Nephron (organoid): Measurements from ENCODE around the gene SND1.

Source experiments
- H3K27ac Mint-ChIP-seq, 3 experiments: 2 replicates each; pipeline ENCODE4 v1.8.0; 2020; ENCODE audit warnings: mixed read lengths in 3 of 3, mild to moderate bottlenecking in 2 of 3, moderate library complexity in 1 of 3
- H3K27me3 Mint-ChIP-seq: 2 replicates; pipeline ENCODE4 v1.8.0; 2021; ENCODE audit warnings: low read depth, mild to moderate bottlenecking, moderate library complexity, mixed read lengths
- H3K36me3 Mint-ChIP-seq: 2 replicates; pipeline ENCODE4 v1.8.0; 2020; ENCODE audit warnings: low read depth, mixed read lengths
- H3K4me1 Mint-ChIP-seq: 2 replicates; pipeline ENCODE4 v1.8.0; 2020; ENCODE audit warnings: mixed read lengths
- H3K4me3 Mint-ChIP-seq, 3 experiments: 2 replicates each; pipeline ENCODE4 v1.8.0; 2020; ENCODE audit warnings: mild to moderate bottlenecking in 3 of 3, mixed read lengths in 3 of 3, moderate library complexity in 2 of 3
- H3K9me3 Mint-ChIP-seq: 2 replicates; pipeline ENCODE4 v1.8.0; 2020; ENCODE audit warnings: mixed read lengths
- TF ChIP-seq, protein P1 (sequence below), 3 experiments: fragments of 200-600 bp; sonication (generic); IDR thresholded peaks; one replicate each; pipeline ENCODE4 v1.5.0; 2021; ENCODE audit warnings: antibody characterized with exemption in 3 of 3; ENCODE audit not compliant: unreplicated experiment in 3 of 3

The SND1 gene

GRCh38 chr7:128141683-128142195 is 489.7 kb downstream of the SND1 start:
- Mint-ChIP-seq H3K27me3 (peaks cover 63% of the 10 kb centered on the region), H3K36me3 (peaks cover 3% of the 10 kb centered on the region), H3K27ac (no peak overlapping the region), H3K4me1 (peaks cover 10% of the 10 kb centered on the region), H3K9me3 (peaks cover 18% of the 10 kb centered on the region), H3K4me3 (no peak overlapping the region)
- TF ChIP-seq, protein P1, sequence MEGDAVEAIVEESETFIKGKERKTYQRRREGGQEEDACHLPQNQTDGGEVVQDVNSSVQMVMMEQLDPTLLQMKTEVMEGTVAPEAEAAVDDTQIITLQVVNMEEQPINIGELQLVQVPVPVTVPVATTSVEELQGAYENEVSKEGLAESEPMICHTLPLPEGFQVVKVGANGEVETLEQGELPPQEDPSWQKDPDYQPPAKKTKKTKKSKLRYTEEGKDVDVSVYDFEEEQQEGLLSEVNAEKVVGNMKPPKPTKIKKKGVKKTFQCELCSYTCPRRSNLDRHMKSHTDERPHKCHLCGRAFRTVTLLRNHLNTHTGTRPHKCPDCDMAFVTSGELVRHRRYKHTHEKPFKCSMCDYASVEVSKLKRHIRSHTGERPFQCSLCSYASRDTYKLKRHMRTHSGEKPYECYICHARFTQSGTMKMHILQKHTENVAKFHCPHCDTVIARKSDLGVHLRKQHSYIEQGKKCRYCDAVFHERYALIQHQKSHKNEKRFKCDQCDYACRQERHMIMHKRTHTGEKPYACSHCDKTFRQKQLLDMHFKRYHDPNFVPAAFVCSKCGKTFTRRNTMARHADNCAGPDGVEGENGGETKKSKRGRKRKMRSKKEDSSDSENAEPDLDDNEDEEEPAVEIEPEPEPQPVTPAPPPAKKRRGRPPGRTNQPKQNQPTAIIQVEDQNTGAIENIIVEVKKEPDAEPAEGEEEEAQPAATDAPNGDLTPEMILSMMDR (IDR thresholded peaks at IDR 0.05; ENCODE audit: unreplicated experiment in 3 of 3) = no peak
